ENCODE measurements around the gene LIPM. TPM values are rescaled to one million over a fixed set of nuclear protein-coding genes. Genes with fewer than 3 reads are reported as not detected.
"Not testable (repeated sequence)": the region's sequence is repeated elsewhere in the genome, so short reads cannot be mapped to it uniquely, and the experiment has no call there.

Gene LIPM
- total RNA-seq, 2 experiments from 2014 or later = not detected

DNA sequence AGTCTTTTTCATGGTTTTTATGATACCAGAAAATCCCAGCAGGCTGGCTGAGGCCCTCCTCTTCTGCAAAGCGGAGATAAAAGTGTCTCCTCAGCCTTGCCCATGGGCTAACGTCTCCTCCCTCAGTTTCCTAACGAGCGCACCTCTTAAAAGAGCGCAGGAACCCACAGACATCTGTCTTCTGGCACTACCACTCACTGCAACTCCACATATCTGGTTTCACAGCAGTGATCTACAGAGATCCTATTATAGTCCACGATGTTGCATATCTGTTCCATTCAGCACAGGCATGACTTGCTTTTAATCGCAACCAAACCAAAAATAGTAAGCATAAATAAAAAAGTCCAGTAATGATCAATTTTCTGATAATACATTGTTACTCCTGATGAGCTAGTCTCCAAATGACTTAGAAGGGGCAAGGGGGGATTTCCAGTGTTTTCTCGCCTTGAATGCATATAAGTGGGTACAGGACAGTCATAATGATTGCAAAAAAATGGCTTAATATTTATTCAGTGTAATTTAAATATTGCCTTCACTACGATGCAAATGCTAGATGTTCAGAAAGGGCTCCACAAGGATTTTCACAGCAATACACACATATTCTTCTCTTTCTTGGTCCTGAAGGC lies 28.2 kb downstream of the LIPM start:
- POLR2A ChIA-PET = interaction anchor here (1.7 kb wide), 1 partner anchor 49 kb away, joined by 7 read pairs; the partner anchor contains the start of gene STAMBPL1
- peaks cover 72% of the 10 kb centered on the region for H3K4me1 Mint-ChIP-seq (ENCODE audit: low read depth)
- ATAC-seq (no peak), DNase-seq (no peak)
- H3K27me3 Mint-ChIP-seq (ENCODE audit: low read depth) = no peaks in the 10 kb centered on the region
- no peak overlapping the region for H3K4me3 Mint-ChIP-seq
- no peaks in the 10 kb centered on the region for H3K9me3 Mint-ChIP-seq (ENCODE audit: insufficient read depth)
- H3K27ac Mint-ChIP-seq = peak overlapping the region; percentile 47
- CTCF ChIA-PET = interaction anchor here (0.7 to 11.3 kb wide), 12 partner anchors 10 to 376 kb away, joined by 3 to 281 read pairs (median 5); partner anchors contain the start of gene CH25H
- H3K36me3 Mint-ChIP-seq (ENCODE audit: low read depth) = peaks cover 21% of the 10 kb centered on the region

DNA sequence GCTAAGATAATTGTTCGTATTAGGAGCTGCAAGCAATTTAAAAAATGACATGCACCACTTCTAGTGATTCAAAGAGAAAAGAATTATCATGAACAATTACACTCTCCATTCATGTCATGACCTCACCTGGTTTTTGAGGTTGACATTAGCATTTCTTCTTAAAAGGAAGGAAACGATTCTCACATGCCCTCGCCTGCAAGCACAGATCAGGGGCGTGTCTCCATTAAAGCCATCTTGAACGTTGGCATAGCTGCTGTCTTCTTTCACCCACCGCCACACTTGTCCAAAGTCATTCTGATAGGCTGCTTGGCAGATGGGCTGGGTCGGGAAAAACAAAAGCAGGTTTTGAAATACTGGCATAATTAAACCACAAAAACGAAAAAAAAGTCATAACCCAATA lies 29.2 kb downstream of the LIPM start:
- peak; percentile 48 for ATAC-seq
- ChIA-PET POLR2A (interaction anchor here (0.6 to 1.7 kb wide), 4 partner anchors 30 to 159 kb away, joined by 3 to 7 read pairs (median 4); partner anchors contain the start of genes FAS and STAMBPL1), CTCF (interaction anchor here (0.6 to 11.3 kb wide), 13 partner anchors 10 to 375 kb away, joined by 3 to 281 read pairs (median 4); partner anchors contain the start of gene CH25H)
- Mint-ChIP-seq H3K4me1 (ENCODE audit: low read depth) (peaks cover 63% of the 10 kb centered on the region), H3K36me3 (ENCODE audit: low read depth) (peaks cover 13% of the 10 kb centered on the region), H3K27me3 (ENCODE audit: low read depth) (no peaks in the 10 kb centered on the region), H3K4me3 (no peak overlapping the region), H3K9me3 (ENCODE audit: insufficient read depth) (no peaks in the 10 kb centered on the region), H3K27ac (peak overlapping the region; percentile 83)
- DNase-seq = peak; percentile 73

GRCh38 chr10:88832376-88832775 lies 29.8 kb downstream of the LIPM start:
- Mint-ChIP-seq H3K27me3 (ENCODE audit: low read depth) (no peaks in the 10 kb centered on the region), H3K4me1 (ENCODE audit: low read depth) (peaks cover 57% of the 10 kb centered on the region), H3K9me3 (ENCODE audit: insufficient read depth) (no peaks in the 10 kb centered on the region), H3K4me3 (no peak overlapping the region), H3K27ac (no peak overlapping the region), H3K36me3 (ENCODE audit: low read depth) (peaks cover 9% of the 10 kb centered on the region)
- ChIA-PET POLR2A (interaction anchor here (0.6 to 0.9 kb wide), 3 partner anchors 30 to 158 kb away, joined by 3 to 5 read pairs (median 3); partner anchors contain the start of gene FAS), CTCF (interaction anchor here (0.8 to 11.3 kb wide), 7 partner anchors 11 to 375 kb away, joined by 3 to 281 read pairs (median 5); partner anchors contain the start of gene CH25H)
- DNase-seq (no peak), ATAC-seq (no peak)

DNA sequence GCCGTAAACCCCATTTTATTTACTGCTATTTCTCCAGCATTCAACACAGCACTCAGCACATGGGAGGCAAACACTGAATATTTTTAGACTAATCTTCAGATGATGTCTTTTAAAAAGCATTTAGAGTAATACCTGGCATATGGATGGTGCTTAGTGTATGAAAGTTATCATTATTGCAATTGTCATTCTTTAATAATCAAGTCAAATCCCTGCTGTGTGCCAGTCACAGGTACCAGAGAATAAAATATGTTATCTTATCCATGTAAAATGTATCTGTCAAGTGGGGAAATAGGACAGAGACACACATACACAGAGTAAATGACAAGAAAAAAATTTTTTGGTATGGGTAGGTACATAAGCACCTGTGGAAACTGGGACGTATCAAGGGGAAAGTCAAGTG lies 30.6 kb downstream of the LIPM start:
- DNase-seq = no peak
- POLR2A ChIA-PET = interaction anchor here (2.4 kb wide), 1 partner anchor 157 kb away, joined by 7 read pairs; the partner anchor contains the start of gene FAS
- CTCF ChIA-PET = interaction anchor here (1.4 to 11.3 kb wide), 2 partner anchors 53 to 97 kb away, joined by 5 to 281 read pairs; no protein-coding TSS in a partner anchor
- H3K36me3 Mint-ChIP-seq (ENCODE audit: low read depth) = peaks cover 9% of the 10 kb centered on the region
- no peak for ATAC-seq
- H3K27ac Mint-ChIP-seq = peak overlapping the region; percentile 85
- no peak overlapping the region for H3K4me3 Mint-ChIP-seq
- H3K4me1 Mint-ChIP-seq (ENCODE audit: low read depth) = peaks cover 52% of the 10 kb centered on the region
- H3K27me3 Mint-ChIP-seq (ENCODE audit: low read depth) = no peaks in the 10 kb centered on the region
- H3K9me3 Mint-ChIP-seq (ENCODE audit: insufficient read depth) = no peaks in the 10 kb centered on the region

GRCh38 chr10:88833723-88834122 lies 31.2 kb downstream of the LIPM start:
- DNase-seq = peak; percentile 45
- Mint-ChIP-seq H3K27me3 (ENCODE audit: low read depth) (no peaks in the 10 kb centered on the region), H3K9me3 (ENCODE audit: insufficient read depth) (no peaks in the 10 kb centered on the region), H3K4me3 (peak overlapping the region; percentile 10), H3K27ac (peak overlapping the region; percentile 85), H3K36me3 (ENCODE audit: low read depth) (peaks cover 6% of the 10 kb centered on the region), H3K4me1 (ENCODE audit: low read depth) (peaks cover 47% of the 10 kb centered on the region)
- peak; percentile 46 for ATAC-seq
- CTCF ChIA-PET = interaction anchor here (1.4 to 11.3 kb wide), 10 partner anchors 21 to 146 kb away, joined by 5 to 281 read pairs (median 38); partner anchors contain the start of gene STAMBPL1
- POLR2A ChIA-PET = interaction anchor here (2.4 kb wide), 1 partner anchor 157 kb away, joined by 7 read pairs; the partner anchor contains the start of gene FAS

DNA sequence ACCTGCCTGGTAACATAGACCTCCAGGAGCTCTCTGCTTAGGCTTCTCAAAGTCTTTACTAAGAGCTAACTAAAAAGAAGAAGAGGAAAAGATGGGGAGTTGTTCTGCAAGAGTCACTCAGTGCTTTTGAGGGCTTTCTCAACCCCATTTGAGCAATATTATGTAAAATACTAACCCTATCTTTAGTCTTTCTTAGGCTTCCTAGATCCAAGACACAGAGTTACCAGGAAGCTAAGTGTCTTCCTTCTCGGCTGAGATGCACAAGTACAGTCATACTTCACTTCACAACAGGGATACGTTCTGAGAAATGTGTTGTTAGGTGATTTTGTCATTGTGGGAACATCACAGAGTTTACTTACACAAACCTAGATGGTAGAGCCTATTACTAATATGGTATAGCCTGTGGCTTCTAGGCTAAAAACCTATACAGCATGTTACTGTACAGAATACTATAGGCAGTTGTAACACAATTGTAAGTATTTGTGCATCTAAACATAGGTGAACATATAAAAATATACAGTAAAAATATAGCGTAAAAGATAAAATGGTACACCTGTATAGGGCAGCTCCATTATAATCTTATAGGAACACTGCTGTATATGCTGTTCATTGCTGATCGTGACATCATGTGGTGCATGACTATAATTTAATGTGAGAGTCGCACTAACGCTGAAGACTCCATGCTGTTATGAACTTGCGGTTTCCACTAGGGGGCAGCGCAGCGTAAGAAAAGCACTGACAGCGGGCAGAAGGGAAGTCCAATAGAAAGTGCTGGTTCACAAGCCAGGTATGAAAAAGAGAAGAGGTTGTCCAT lies 32.8 kb downstream of the LIPM start:
- Mint-ChIP-seq H3K27ac (no peak overlapping the region), H3K4me3 (no peak overlapping the region), H3K4me1 (ENCODE audit: low read depth) (peaks cover 40% of the 10 kb centered on the region), H3K36me3 (ENCODE audit: low read depth) (peaks cover 4% of the 10 kb centered on the region), H3K9me3 (ENCODE audit: insufficient read depth) (no peaks in the 10 kb centered on the region), H3K27me3 (ENCODE audit: low read depth) (no peaks in the 10 kb centered on the region)
- ChIA-PET POLR2A (interaction anchor here (1.1 to 2.4 kb wide), 6 partner anchors 16 to 372 kb away, joined by 3 to 16 read pairs (median 6); partner anchors contain the start of genes ANKRD22, CH25H, FAS and STAMBPL1), CTCF (interaction anchor here (0.6 to 11.3 kb wide), 56 partner anchors 10 to 386 kb away, joined by 3 to 281 read pairs (median 6); partner anchors contain the start of genes ANKRD22, FAS, LIPM and RNLS)
- DNase-seq (peak; percentile 94), ATAC-seq (peak; percentile 92)

- Mint-ChIP-seq H3K27ac (no peak overlapping the region), H3K4me1 (ENCODE audit: low read depth) (peaks cover 37% of the 10 kb centered on the region), H3K27me3 (ENCODE audit: low read depth) (no peaks in the 10 kb centered on the region), H3K4me3 (no peak overlapping the region), H3K36me3 (ENCODE audit: low read depth) (peaks cover 4% of the 10 kb centered on the region), H3K9me3 (ENCODE audit: insufficient read depth) (no peaks in the 10 kb centered on the region)
- CTCF ChIA-PET = interaction anchor here (0.6 to 11.3 kb wide), 51 partner anchors 10 to 386 kb away, joined by 3 to 281 read pairs (median 7); partner anchors contain the start of genes ANKRD22, FAS, LIPM and RNLS
- POLR2A ChIA-PET = interaction anchor here (1.4 to 2.4 kb wide), 3 partner anchors 44 to 100 kb away, joined by 4 to 16 read pairs (median 10); partner anchors contain the start of gene STAMBPL1
- DNase-seq (no peak), ATAC-seq (no peak)
These were observed 33.3 kb downstream of the LIPM start for GRCh38 chr10:88835910-88836221.

GRCh38 chr10:88837632-88838031 lies 35.1 kb downstream of the LIPM start:
- ChIA-PET POLR2A (interaction anchor here (0.8 to 2.4 kb wide), 2 partner anchors 42 to 95 kb away, joined by 3 to 10 read pairs; partner anchors contain the start of gene STAMBPL1), CTCF (interaction anchor here (0.6 to 11.3 kb wide), 17 partner anchors 9 to 192 kb away, joined by 3 to 281 read pairs (median 34); partner anchors contain the start of genes FAS and STAMBPL1)
- not testable (repeated sequence) for H3K27ac Mint-ChIP-seq; H3K27me3 Mint-ChIP-seq (ENCODE audit: low read depth); H3K9me3 Mint-ChIP-seq (ENCODE audit: insufficient read depth); ATAC-seq; H3K4me3 Mint-ChIP-seq; H3K36me3 Mint-ChIP-seq (ENCODE audit: low read depth); DNase-seq
- peaks cover 32% of the 10 kb centered on the region for H3K4me1 Mint-ChIP-seq (ENCODE audit: low read depth)

DNA sequence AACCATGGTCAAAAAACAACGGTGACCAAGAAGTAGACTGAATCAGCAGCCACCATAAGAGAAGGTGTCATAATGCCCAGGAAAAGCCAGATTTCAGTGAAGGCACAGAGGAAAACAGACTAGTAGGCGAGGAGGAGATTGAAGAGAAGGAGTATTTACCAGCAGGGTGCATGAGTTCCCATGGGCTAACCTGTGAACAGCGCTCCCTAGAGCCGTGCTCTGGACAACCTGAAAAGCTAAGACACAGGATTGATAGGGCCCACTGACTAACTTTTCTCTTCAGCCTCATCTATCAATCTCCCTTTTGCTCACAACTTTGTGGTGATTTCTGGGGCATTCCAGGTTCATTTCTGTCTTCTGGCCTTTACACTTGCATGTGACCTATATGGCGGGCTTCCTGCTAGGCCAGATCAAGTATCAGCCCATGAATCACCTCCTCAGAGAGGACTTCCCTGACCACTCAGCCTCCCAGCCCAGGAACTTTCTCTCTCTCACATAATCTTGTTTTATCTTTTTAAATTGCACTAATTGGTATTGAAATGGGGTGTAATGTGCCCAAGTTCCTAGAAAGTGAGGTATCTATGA lies 36.3 kb downstream of the LIPM start:
- Mint-ChIP-seq H3K4me3 (no peak overlapping the region), H3K4me1 (ENCODE audit: low read depth) (peaks cover 20% of the 10 kb centered on the region), H3K27ac (no peak overlapping the region), H3K9me3 (ENCODE audit: insufficient read depth) (no peaks in the 10 kb centered on the region), H3K36me3 (ENCODE audit: low read depth) (no peaks in the 10 kb centered on the region), H3K27me3 (ENCODE audit: low read depth) (no peaks in the 10 kb centered on the region)
- ATAC-seq = no peak
- no peak for DNase-seq
- POLR2A ChIA-PET = no interaction called here
- CTCF ChIA-PET = interaction anchor here (0.7 to 11.3 kb wide), 3 partner anchors 42 to 993 kb away, joined by 4 to 281 read pairs (median 57); partner anchors contain the start of gene STAMBPL1

DNA sequence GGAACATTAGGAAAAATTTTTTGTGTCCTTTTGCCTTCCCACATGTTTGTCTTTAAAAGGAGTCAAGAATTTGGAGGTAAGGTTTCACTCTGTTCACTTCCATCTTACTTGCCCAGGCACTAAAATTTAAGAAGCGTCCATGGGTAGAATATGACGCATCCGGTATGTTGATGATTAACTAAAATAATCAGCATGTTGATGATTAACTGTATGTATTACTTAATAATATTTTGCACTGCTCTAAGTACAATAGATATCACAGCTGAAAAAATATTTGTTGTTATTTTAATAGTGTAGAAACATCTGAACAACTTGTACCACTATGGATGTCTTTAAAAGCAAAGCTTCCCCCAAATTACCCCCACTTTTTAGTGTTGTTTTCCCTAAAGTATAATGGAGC lies 37.6 kb downstream of the LIPM start:
- H3K4me3 Mint-ChIP-seq = no peak overlapping the region
- H3K9me3 Mint-ChIP-seq (ENCODE audit: insufficient read depth) = no peaks in the 10 kb centered on the region
- no peak overlapping the region for H3K27ac Mint-ChIP-seq
- peaks cover 18% of the 10 kb centered on the region for H3K4me1 Mint-ChIP-seq (ENCODE audit: low read depth)
- H3K27me3 Mint-ChIP-seq (ENCODE audit: low read depth) = peaks cover 4% of the 10 kb centered on the region
- CTCF ChIA-PET = interaction anchor here (0.7 to 11.3 kb wide), 4 partner anchors 19 to 111 kb away, joined by 3 to 281 read pairs (median 3); no protein-coding TSS in a partner anchor
- POLR2A ChIA-PET = interaction anchor here (0.6 kb wide), 1 partner anchor 16 kb away, joined by 3 read pairs; no protein-coding TSS in a partner anchor
- ATAC-seq (no peak), DNase-seq (no peak)
- peaks cover under 1% of the 10 kb centered on the region for H3K36me3 Mint-ChIP-seq (ENCODE audit: low read depth)

GRCh38 chr10:88840881-88841280 lies 38.4 kb downstream of the LIPM start:
- ATAC-seq = no peak
- Mint-ChIP-seq H3K9me3 (ENCODE audit: insufficient read depth) (no peaks in the 10 kb centered on the region), H3K36me3 (ENCODE audit: low read depth) (peaks cover 6% of the 10 kb centered on the region), H3K4me3 (no peak overlapping the region), H3K4me1 (ENCODE audit: low read depth) (peaks cover 18% of the 10 kb centered on the region), H3K27ac (no peak overlapping the region), H3K27me3 (ENCODE audit: low read depth) (peaks cover 7% of the 10 kb centered on the region)
- ChIA-PET CTCF (interaction anchor here (0.9 to 11.3 kb wide), 7 partner anchors 9 to 147 kb away, joined by 3 to 281 read pairs (median 3); no protein-coding TSS in a partner anchor), POLR2A (no interaction called here)
- no peak for DNase-seq

All from activated CD8-positive, alpha-beta T cell treated with anti-CD3 and anti-CD28 coated beads, Interleukin-2, amount 10 ng/mL, durations not matched to agents 7 days and 5 days (primary cell).